Daoy (cell line): ENCODE results near the gene AKAP8. TPM values are rescaled to one million over a fixed set of nuclear protein-coding genes. Genes with fewer than 3 reads are reported as not detected.

Experiments used
- DNase-seq: peaks from one replicate; pipeline ENCODE4 v3.0.0-alpha.2; 2015; ENCODE audit warnings: low read depth
- total RNA-seq: library from RNA; depleted of rRNA; stranded (reverse); fragments of >200 nt; shearing (Covaris generic); gene quantifications from 2 replicates; pipeline ENCODE4 v1.2.3, GENCODE V29; 2014

Gene AKAP8
- total RNA-seq, 1 experiment from 2014 or later, result 18.6 TPM

GRCh38 chr19:15332311-15332996, 47.1 kb downstream of the AKAP8 start, which contains the start of gene BRD4:
TSS of gene BRD4 (minus strand) at chr19:15332539. CDS start at chr19:15273099, 59,440 bp downstream.
- DNase-seq, result peak; percentile 78

GRCh38 chr19:15331419-15332310, 47.9 kb downstream of the AKAP8 start:
- peak; percentile 62 for DNase-seq

GRCh38 chr19:15330801-15331418, 48.7 kb downstream of the AKAP8 start:
- peak; percentile 80 for DNase-seq

- no peak for DNase-seq
Measured at GRCh38 chr19:15328312-15328711, 51.3 kb downstream of the AKAP8 start.

GRCh38 chr19:15324791-15325519, 54.6 kb downstream of the AKAP8 start:
- no peak for DNase-seq

- no peak for DNase-seq
Measured at GRCh38 chr19:15323496-15324235, 55.9 kb downstream of the AKAP8 start.

GRCh38 chr19:15321739-15322138, 57.8 kb downstream of the AKAP8 start:
- no peak for DNase-seq

GRCh38 chr19:15320116-15320515, 59.5 kb downstream of the AKAP8 start:
- DNase-seq, result no peak

- DNase-seq, result no peak
Measured at GRCh38 chr19:15318241-15318691, 61.3 kb downstream of the AKAP8 start.

- no peak for DNase-seq
Measured at GRCh38 chr19:15317392-15318071, 62.1 kb downstream of the AKAP8 start.

- DNase-seq, result no peak
Measured at GRCh38 chr19:15316498-15316897, 63.1 kb downstream of the AKAP8 start.

GRCh38 chr19:15315101-15315500, 64.5 kb downstream of the AKAP8 start:
- no peak for DNase-seq

GRCh38 chr19:15313649-15314279, 65.8 kb downstream of the AKAP8 start:
- DNase-seq, result no peak

- DNase-seq, result no peak
Measured at GRCh38 chr19:15307169-15307568, 72.4 kb downstream of the AKAP8 start.

GRCh38 chr19:15305582-15306334, 73.8 kb downstream of the AKAP8 start:
- DNase-seq, result no peak

- DNase-seq, result no peak
Measured at GRCh38 chr19:15304140-15304705, 75.4 kb downstream of the AKAP8 start.
